Neural cell (in vitro differentiated cells): ENCODE measurements around the gene IFNL4. TPM values are rescaled to one million over a fixed set of nuclear protein-coding genes. Genes with fewer than 3 reads are reported as not detected.

Source experiments
- H2AFZ ChIP-seq: fragments of 200-600, 300-800 bp; sonication (generic), shearing (Covaris generic); 2 replicates; pipeline ENCODE4 v1.6.0; 2014; ENCODE audit warnings: low read depth, mild to moderate bottlenecking, antibody characterized with exemption, low read length, moderate library complexity
- H3F3A ChIP-seq: fragments of 200-600 bp; shearing (Covaris generic); 2 replicates; pipeline ENCODE4 v1.6.1; 2016; ENCODE audit warnings: mild to moderate bottlenecking, moderate library complexity, mixed read lengths, antibody characterized with exemption, low read length; ENCODE audit not compliant: insufficient read depth, poor library complexity, severe bottlenecking
- H3K27ac ChIP-seq: fragments of 200-600, 300-800 bp; sonication (generic), shearing (Covaris generic); 2 replicates; pipeline ENCODE4 v1.5.1; 2014; ENCODE audit warnings: mild to moderate bottlenecking, low read length, moderate library complexity
- H3K27me3 ChIP-seq: fragments of 300-800, 200-600 bp; sonication (generic), shearing (Covaris generic); 2 replicates; pipeline ENCODE4 v1.6.0; 2014; ENCODE audit warnings: mild to moderate bottlenecking, low read depth, low read length, moderate library complexity; ENCODE audit not compliant: insufficient read depth
- H3K36me3 ChIP-seq: fragments of 300-800, 200-600 bp; sonication (generic), shearing (Covaris generic); 2 replicates; pipeline ENCODE4 v1.5.1; 2014; ENCODE audit warnings: mild to moderate bottlenecking, antibody characterized with exemption, low read length, moderate library complexity; ENCODE audit not compliant: insufficient read depth
- H3K4me2 ChIP-seq: fragments of 300-800, 200-600 bp; sonication (generic), shearing (Covaris generic); 2 replicates; pipeline ENCODE4 v1.6.0; 2014; ENCODE audit warnings: mild to moderate bottlenecking, low read length
- H3K4me3 ChIP-seq: fragments of 300-800, 200-600 bp; sonication (generic), shearing (Covaris generic); 2 replicates; pipeline ENCODE4 v1.5.1; 2014; ENCODE audit warnings: mild to moderate bottlenecking, low read length, moderate library complexity
- H3K79me2 ChIP-seq: fragments of 200-600 bp; shearing (Covaris generic); replicated peaks from 2 replicates; pipeline ENCODE4 v1.6.0; 2014; ENCODE audit warnings: mild to moderate bottlenecking, low read length, moderate library complexity; ENCODE audit not compliant: insufficient read depth
- H3K9ac ChIP-seq: fragments of 300-800, 200-600 bp; sonication (generic), shearing (Covaris generic); 2 replicates; pipeline ENCODE4 v1.6.1; 2016; ENCODE audit warnings: mild to moderate bottlenecking, low read length, mixed read lengths
- H3K9me2 ChIP-seq: fragments of 200-600 bp; shearing (Covaris generic); 2 replicates; pipeline ENCODE4 v1.6.1; 2016; ENCODE audit warnings: mild to moderate bottlenecking, low read length, mixed read lengths; ENCODE audit not compliant: insufficient read depth
- H3K9me3 ChIP-seq: fragments of 200-600, 300-800 bp; sonication (generic), shearing (Covaris generic); 2 replicates; pipeline ENCODE4 v1.6.1; 2016; ENCODE audit warnings: mild to moderate bottlenecking, mixed run types, low read length, moderate library complexity, mixed read lengths
- H4K20me1 ChIP-seq: fragments of 200-600 bp; shearing (Covaris generic); 2 replicates; pipeline ENCODE4 v1.6.1; 2016; ENCODE audit warnings: mild to moderate bottlenecking, mixed run types; ENCODE audit not compliant: insufficient read depth
- CTCF ChIP-seq: fragments of 450-650 bp; IDR thresholded peaks from 2 replicates; pipeline ENCODE4 v1.5.1; 2014; ENCODE audit warnings: antibody characterized with exemption, mild to moderate bottlenecking, moderate library complexity; ENCODE audit not compliant: poor library complexity, severe bottlenecking
- EP300 ChIP-seq: fragments of 450-650 bp; conservative IDR thresholded peaks from 2 replicates; pipeline ENCODE4 v1.6.1; 2014; ENCODE audit warnings: antibody characterized with exemption, mild to moderate bottlenecking, moderate library complexity; ENCODE audit not compliant: poor library complexity, severe bottlenecking
- EZH2 ChIP-seq: fragments of 200-600, 300-800 bp; shearing (Covaris generic), sonication (generic); IDR thresholded peaks from 2 replicates; pipeline ENCODE4 v1.6.1; 2014; ENCODE audit warnings: antibody characterized with exemption, low read length, borderline replicate concordance, mild to moderate bottlenecking; ENCODE audit not compliant: insufficient read depth, poor library complexity, severe bottlenecking
- MXI1 ChIP-seq: fragments of 450-650 bp; conservative IDR thresholded peaks from 2 replicates; pipeline ENCODE4 v1.6.1; 2014; ENCODE audit warnings: antibody characterized with exemption, mild to moderate bottlenecking; ENCODE audit not compliant: poor library complexity, severe bottlenecking
- POLR2AphosphoS5 ChIP-seq: IDR thresholded peaks from 2 replicates; pipeline ENCODE4 v1.6.1; 2012
- RAD21 ChIP-seq: fragments of 450-650 bp; conservative IDR thresholded peaks from 2 replicates; pipeline ENCODE4 v1.6.1; 2014; ENCODE audit warnings: antibody characterized with exemption, mild to moderate bottlenecking, moderate library complexity
- REST ChIP-seq: IDR thresholded peaks from 2 replicates; pipeline ENCODE4 v1.6.1; 2012; ENCODE audit warnings: borderline replicate concordance
- SMC3 ChIP-seq: fragments of 450-650 bp; conservative IDR thresholded peaks from 2 replicates; pipeline ENCODE4 v1.6.1; 2014; ENCODE audit warnings: antibody characterized with exemption, mild to moderate bottlenecking, moderate library complexity; ENCODE audit not compliant: poor library complexity
- TAF1 ChIP-seq: IDR thresholded peaks from 2 replicates; pipeline ENCODE4 v1.6.1; 2012; ENCODE audit warnings: low read depth
- polyA plus RNA-seq: library from polyadenylated mRNA; depleted of rRNA; stranded (reverse); fragments of >200 nt; gene quantifications from 2 replicates; pipeline ENCODE4 v1.2.3, GENCODE V29; 2014

Gene IFNL4
- polyA plus RNA-seq, 1 donor from 2014 or later: not detected

- H3K9me3 ChIP-seq: no peaks in the 10 kb centered on the region
- H3K27ac ChIP-seq: no peak overlapping the region
- H2AFZ ChIP-seq: no peak overlapping the region
- no peaks in the 10 kb centered on the region for H3K79me2 ChIP-seq
- peaks cover 43% of the 10 kb centered on the region for H3K27me3 ChIP-seq
- no peak overlapping the region for H3K9ac ChIP-seq
- H3F3A ChIP-seq: no peaks in the 10 kb centered on the region
- no peak overlapping the region for H3K4me2 ChIP-seq
- no peaks in the 10 kb centered on the region for H4K20me1 ChIP-seq
- no peaks in the 10 kb centered on the region for H3K36me3 ChIP-seq
- H3K9me2 ChIP-seq: no peaks in the 10 kb centered on the region
- no peak for TF ChIP-seq POLR2AphosphoS5
- no peak for TF ChIP-seq RAD21
- TF ChIP-seq MXI1: no peak
- no peak for TF ChIP-seq EP300
- TF ChIP-seq EZH2: no peak
- TF ChIP-seq TAF1: no peak
- no peak for TF ChIP-seq REST
- TF ChIP-seq SMC3: no peak
- no peak for TF ChIP-seq CTCF
- no peak overlapping the region for H3K4me3 ChIP-seq
Measured at GRCh38 chr19:39265321-39265916, 16.8 kb upstream of the IFNL4 start.

- Histone ChIP-seq H4K20me1 (no peaks in the 10 kb centered on the region), H3K4me2 (no peak overlapping the region), H3K27ac (no peak overlapping the region), H3F3A (no peaks in the 10 kb centered on the region), H2AFZ (no peak overlapping the region), H3K9ac (no peak overlapping the region), H3K36me3 (no peaks in the 10 kb centered on the region), H3K9me2 (no peaks in the 10 kb centered on the region), H3K79me2 (no peaks in the 10 kb centered on the region), H3K4me3 (peak overlapping the region; percentile 35), H3K27me3 (peaks cover 43% of the 10 kb centered on the region), H3K9me3 (no peaks in the 10 kb centered on the region)
- TF ChIP-seq MXI1 (no peak), EP300 (no peak), EZH2 (no peak), POLR2AphosphoS5 (no peak), SMC3 (no peak), RAD21 (no peak), TAF1 (no peak), REST (no peak), CTCF (no peak)
Measured at GRCh38 chr19:39264306-39265290, 15.9 kb upstream of the IFNL4 start.
